Esophagus muscularis mucosa (tissue), 4 donors: ENCODE results near the gene NCOA1. TPM values are rescaled to one million over a fixed set of nuclear protein-coding genes. Genes with fewer than 3 reads are reported as not detected.

ENCODE experiments used
- DNase-seq: peaks from one replicate; pipeline ENCODE4 v3.0.0-alpha.2; 2017; ENCODE audit errors: extremely low spot score
- H3K27ac ChIP-seq, 4 donors: fragments of 200-600 bp; sonication (generic); replicated peaks in 1 of 4; 1 replicate in 3 of 4; 2 replicates in 1 of 4; pipeline ENCODE4 v1.5.1; 2016 to 2019; ENCODE audit warnings: mild to moderate bottlenecking in 1 of 4
- H3K27me3 ChIP-seq, 4 donors: fragments of 200-600 bp; sonication (generic); one replicate each; pipeline versions ENCODE4 v1.5.1 to v1.6.0; 2016 to 2019
- H3K36me3 ChIP-seq, 4 donors: fragments of 200-600 bp; sonication (generic); one replicate each; pipeline ENCODE4 v1.5.1; 2016 to 2019
- H3K4me1 ChIP-seq, 4 donors: fragments of 200-600 bp; sonication (generic); one replicate each; pipeline ENCODE4 v1.5.1; 2016 to 2019
- H3K4me3 ChIP-seq, 4 donors: fragments of 200-600 bp; sonication (generic); 1 replicate in 2 of 4; 2 replicates in 2 of 4; pipeline ENCODE4 v1.5.1; 2016 to 2019; ENCODE audit warnings: mild to moderate bottlenecking in 4 of 4, moderate library complexity in 1 of 4
- H3K9me3 ChIP-seq, 4 donors: fragments of 200-600 bp; sonication (generic); 1 replicate in 3 of 4; 2 replicates in 1 of 4; pipeline ENCODE4 v1.5.1; 2016 to 2019
- EP300 ChIP-seq: sonication (generic); formaldehyde crosslinking; IDR thresholded peaks from one replicate; pipeline ENCODE4 v1.6.1; 2017; ENCODE audit warnings: antibody characterized with exemption
- POLR2A ChIP-seq: fragments of 450-650 bp; IDR thresholded peaks from one replicate; pipeline ENCODE4 v1.6.1; 2017; ENCODE audit warnings: antibody characterized with exemption, moderate library complexity, mild to moderate bottlenecking, low read depth
- POLR2AphosphoS5 ChIP-seq, 2 donors: sonication (generic); formaldehyde crosslinking; IDR thresholded peaks; one replicate each; pipeline ENCODE4 v1.6.1; 2017; ENCODE audit warnings: antibody characterized with exemption in 2 of 2
- WGBS: methylation state at CpG from one replicate; pipeline ENCODE4 v1.1.5; 2018; 5-methylcytosine and 5-hydroxymethylcytosine counted together
- intact Hi-C: fragments of 100-400 bp; cut with DNase I; formaldehyde crosslinking; loops from one replicate; pipeline ENCODE4 v1.15.1; 2023
- total RNA-seq, 4 donors: library from RNA; depleted of rRNA; stranded (reverse); fragments of >200 nt; gene quantifications; one replicate each; pipeline versions ENCODE4 v1.1.0 to v1.2.1, GENCODE V29; 2016
- TF ChIP-seq, protein P1 (sequence below), 3 experiments: fragments of 200-600 bp in 2 of 3; fragments of 450-650 bp in 1 of 3; sonication (generic) in 2 of 3; IDR thresholded peaks; one replicate each; pipeline ENCODE4 v1.5.1; 2017 to 2019; ENCODE audit warnings: antibody characterized with exemption in 3 of 3, mild to moderate bottlenecking in 2 of 3, moderate library complexity in 1 of 3

Gene NCOA1
- total RNA-seq, 4 donors from 2014 or later = 43.9 to 49.4 (median 47.3) TPM

- intact Hi-C loops = no loop called here
- H3K27ac ChIP-seq = no peak overlapping the region
- WGBS = 59% methylated on average over 7 of the region's 7 CpGs
- no peaks in the 10 kb centered on the region for H3K4me1 ChIP-seq
- no peak for TF ChIP-seq POLR2AphosphoS5 (IDR thresholded peaks at IDR 0.05)
- TF ChIP-seq, protein P1, sequence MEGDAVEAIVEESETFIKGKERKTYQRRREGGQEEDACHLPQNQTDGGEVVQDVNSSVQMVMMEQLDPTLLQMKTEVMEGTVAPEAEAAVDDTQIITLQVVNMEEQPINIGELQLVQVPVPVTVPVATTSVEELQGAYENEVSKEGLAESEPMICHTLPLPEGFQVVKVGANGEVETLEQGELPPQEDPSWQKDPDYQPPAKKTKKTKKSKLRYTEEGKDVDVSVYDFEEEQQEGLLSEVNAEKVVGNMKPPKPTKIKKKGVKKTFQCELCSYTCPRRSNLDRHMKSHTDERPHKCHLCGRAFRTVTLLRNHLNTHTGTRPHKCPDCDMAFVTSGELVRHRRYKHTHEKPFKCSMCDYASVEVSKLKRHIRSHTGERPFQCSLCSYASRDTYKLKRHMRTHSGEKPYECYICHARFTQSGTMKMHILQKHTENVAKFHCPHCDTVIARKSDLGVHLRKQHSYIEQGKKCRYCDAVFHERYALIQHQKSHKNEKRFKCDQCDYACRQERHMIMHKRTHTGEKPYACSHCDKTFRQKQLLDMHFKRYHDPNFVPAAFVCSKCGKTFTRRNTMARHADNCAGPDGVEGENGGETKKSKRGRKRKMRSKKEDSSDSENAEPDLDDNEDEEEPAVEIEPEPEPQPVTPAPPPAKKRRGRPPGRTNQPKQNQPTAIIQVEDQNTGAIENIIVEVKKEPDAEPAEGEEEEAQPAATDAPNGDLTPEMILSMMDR (IDR thresholded peaks at IDR 0.05) = no peak
- no peak for TF ChIP-seq EP300
- TF ChIP-seq POLR2A = no peak
- H3K9me3 ChIP-seq = no peaks in the 10 kb centered on the region
- no peak for DNase-seq
- no peaks in the 10 kb centered on the region for H3K27me3 ChIP-seq
- H3K36me3 ChIP-seq = peaks cover 0 to 25% (median 5%) of the 10 kb centered on the region in 4 donors
- H3K4me3 ChIP-seq = no peak overlapping the region
Observed at GRCh38 chr2:24682304-24682703, 191.2 kb downstream of the NCOA1 start.

DNA sequence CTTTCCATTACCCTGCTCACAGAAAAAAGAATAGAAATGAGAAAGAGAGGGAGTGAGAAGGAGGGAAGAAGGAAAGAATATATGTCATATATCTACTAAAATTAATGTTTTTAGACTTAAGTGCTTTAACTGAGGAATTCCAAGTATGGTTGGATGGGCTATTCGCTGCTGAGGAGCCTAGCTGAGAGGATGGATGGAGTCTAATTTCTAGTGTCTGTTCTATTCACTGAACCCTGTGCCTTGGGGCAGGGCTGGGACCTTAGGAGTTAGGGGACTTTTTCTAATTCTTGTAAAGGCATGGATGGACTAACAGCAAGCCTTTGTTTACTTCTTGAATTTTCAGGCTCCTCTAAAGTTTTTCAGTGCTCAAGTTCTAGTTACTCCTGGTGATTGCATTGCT is 192.4 kb downstream of the NCOA1 start:
- H3K9me3 ChIP-seq = no peaks in the 10 kb centered on the region
- no peaks in the 10 kb centered on the region for H3K4me1 ChIP-seq
- H3K27ac ChIP-seq = no peak overlapping the region
- peaks cover 0 to 24% (median 7%) of the 10 kb centered on the region in 4 donors for H3K36me3 ChIP-seq
- DNase-seq = no peak
- 87% methylated on average over 1 of the region's 1 CpG for WGBS
- H3K27me3 ChIP-seq = no peaks in the 10 kb centered on the region
- intact Hi-C loops = no loop called here
- no peak for TF ChIP-seq EP300
- no peak for TF ChIP-seq POLR2AphosphoS5 (IDR thresholded peaks at IDR 0.05)
- TF ChIP-seq POLR2A = no peak
- TF ChIP-seq, protein P1 (IDR thresholded peaks at IDR 0.05) = no peak
- H3K4me3 ChIP-seq = no peak overlapping the region

GRCh38 chr2:24690524-24690923 is 199.5 kb downstream of the NCOA1 start:
- no peaks in the 10 kb centered on the region for H3K27me3 ChIP-seq
- H3K36me3 ChIP-seq = peaks cover 0 to 23% (median 10%) of the 10 kb centered on the region in 4 donors
- no peak overlapping the region for H3K4me3 ChIP-seq
- WGBS = 93% methylated on average over 4 of the region's 4 CpGs
- no peak overlapping the region for H3K27ac ChIP-seq
- no peaks in the 10 kb centered on the region for H3K9me3 ChIP-seq
- no peak for TF ChIP-seq POLR2A
- TF ChIP-seq, protein P1 (IDR thresholded peaks at IDR 0.05) = no peak
- no peak for TF ChIP-seq EP300
- TF ChIP-seq POLR2AphosphoS5 (IDR thresholded peaks at IDR 0.05) = no peak
- intact Hi-C loops = no loop called here
- DNase-seq = no peak
- H3K4me1 ChIP-seq = peaks cover 0 to 12% (median 11%) of the 10 kb centered on the region in 4 donors

DNA sequence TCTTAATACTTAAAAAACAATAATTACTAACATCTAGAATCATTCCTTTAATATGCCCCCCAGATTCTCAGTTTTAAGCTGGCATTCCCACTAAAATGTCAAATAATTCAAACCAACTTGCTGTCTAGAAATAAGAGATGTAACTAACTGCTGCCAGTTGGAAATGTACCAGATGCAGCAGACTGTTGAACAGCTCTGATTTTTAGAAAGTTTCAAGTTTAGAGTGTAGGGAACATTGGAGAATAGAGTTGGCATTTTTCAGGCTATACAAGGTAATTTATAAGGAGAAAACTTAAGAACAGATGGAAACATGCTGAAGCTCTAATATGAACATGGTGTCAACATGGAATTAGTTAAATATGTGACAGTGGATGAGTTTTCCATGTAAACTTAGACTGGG is 200.8 kb downstream of the NCOA1 start:
- no peak for TF ChIP-seq POLR2A
- TF ChIP-seq POLR2AphosphoS5 (IDR thresholded peaks at IDR 0.05) = no peak
- Histone ChIP-seq H3K9me3 (no peaks in the 10 kb centered on the region), H3K36me3 (peaks cover 0 to 23% (median 10%) of the 10 kb centered on the region in 4 donors), H3K27ac (no peak overlapping the region), H3K27me3 (no peaks in the 10 kb centered on the region), H3K4me3 (no peak overlapping the region), H3K4me1 (peaks cover 0 to 12% (median 11%) of the 10 kb centered on the region in 4 donors)
- intact Hi-C loops = no loop called here
- DNase-seq = no peak

DNA sequence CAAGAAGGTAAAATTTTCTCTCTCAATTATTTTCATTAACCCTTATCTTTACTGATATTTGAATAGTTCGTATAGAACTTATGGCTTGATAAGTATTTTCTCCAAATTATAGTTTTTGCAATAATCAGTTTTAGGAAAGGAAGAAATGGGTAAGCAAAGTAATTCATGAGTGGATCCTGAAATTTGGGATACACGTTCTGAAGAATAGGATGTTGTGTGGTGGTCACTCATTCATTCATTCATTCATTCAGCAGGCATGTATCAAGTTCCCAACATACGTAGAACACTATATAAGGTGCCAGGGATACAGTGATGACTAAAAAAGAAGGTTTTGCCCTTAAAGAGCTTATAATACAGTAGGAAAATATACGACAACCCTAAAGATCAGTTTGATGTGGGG is 206.7 kb downstream of the NCOA1 start:
- 96% methylated on average over 4 of the region's 4 CpGs for WGBS
- H3K27me3 ChIP-seq = no peaks in the 10 kb centered on the region
- no peak for DNase-seq
- H3K36me3 ChIP-seq = peaks cover 0 to 42% (median 11%) of the 10 kb centered on the region in 4 donors
- no peak overlapping the region for H3K4me3 ChIP-seq
- no peaks in the 10 kb centered on the region for H3K9me3 ChIP-seq
- H3K4me1 ChIP-seq = peaks cover under 1 to 7% (median 7%) of the 10 kb centered on the region in 4 donors
- TF ChIP-seq EP300 = no peak
- TF ChIP-seq POLR2A = no peak
- no peak for TF ChIP-seq POLR2AphosphoS5 (IDR thresholded peaks at IDR 0.05)
- TF ChIP-seq, protein P1 (IDR thresholded peaks at IDR 0.05) = no peak
- no peak overlapping the region for H3K27ac ChIP-seq
- intact Hi-C loops = no loop called here
